ENCODE measurements around the gene MT1M.

DNA sequence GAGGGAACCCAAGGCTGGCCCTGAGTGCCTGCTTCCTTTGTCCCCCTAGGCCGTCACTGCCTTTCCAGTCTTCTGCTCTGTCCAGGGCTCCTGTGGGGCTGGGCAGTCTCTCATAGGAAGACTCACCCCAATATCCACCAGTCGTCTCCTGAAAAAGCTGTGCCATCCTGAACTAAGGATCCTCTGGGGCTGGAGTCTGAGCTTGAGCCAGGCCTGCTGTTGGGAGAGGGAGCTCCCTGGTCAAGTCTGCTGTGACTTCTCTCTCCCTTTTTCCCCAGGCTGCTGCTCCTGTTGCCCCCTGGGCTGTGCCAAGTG is 38.1 kb downstream of the MT1M start:
- TF ChIP-seq EZH2 (IDR thresholded peaks at IDR 0.05; ENCODE audit: insufficient read depth, poor library complexity, severe bottlenecking) = no peak
- no peak for TF ChIP-seq EZH2phosphoT487 (IDR thresholded peaks at IDR 0.05; ENCODE audit: insufficient read depth, low read depth)
